GM23338 (cell line): Measurements from ENCODE around the gene FOXP4. TPM values are rescaled to one million over a fixed set of nuclear protein-coding genes. Genes with fewer than 3 reads are reported as not detected.

Experiments used
- ATAC-seq: fragments of 200-7000 bp; cut with Tn5 transposase; 3 replicates; pipeline ENCODE4 v1.9.1; 2020
- DNase-seq: peaks from one replicate; pipeline ENCODE4 v3.0.0-alpha.2; 2015; ENCODE audit warnings: low spot score
- H2AFZ ChIP-seq: fragments of 200-600 bp; sonication (generic); 2 replicates; pipeline ENCODE4 v1.8.0; 2016; ENCODE audit warnings: antibody characterized with exemption, mild to moderate bottlenecking, moderate library complexity
- H3F3A ChIP-seq: fragments of 200-600 bp; sonication (generic); replicated peaks from 2 replicates; pipeline ENCODE4 v1.8.0; 2017; ENCODE audit warnings: antibody characterized with exemption, mixed run types, low read depth
- H3K27ac ChIP-seq: fragments of 200-600 bp; sonication (generic); 2 replicates; pipeline ENCODE4 v1.6.1; 2016; ENCODE audit warnings: low read depth
- H3K27me3 ChIP-seq: fragments of 200-600 bp; sonication (generic); 2 replicates; pipeline ENCODE4 v1.8.0; 2016; ENCODE audit warnings: mild to moderate bottlenecking, mixed run types, moderate library complexity; ENCODE audit not compliant: insufficient read depth
- H3K36me3 ChIP-seq: fragments of 200-600 bp; sonication (generic); 2 replicates; pipeline ENCODE4 v1.8.0; 2016; ENCODE audit warnings: mild to moderate bottlenecking; ENCODE audit not compliant: insufficient read depth
- H3K4me1 ChIP-seq: fragments of 200-600 bp; sonication (generic); 2 replicates; pipeline ENCODE4 v1.8.0; 2016; ENCODE audit warnings: mild to moderate bottlenecking, moderate library complexity; ENCODE audit not compliant: insufficient read depth
- H3K4me2 ChIP-seq: fragments of 200-600 bp; sonication (generic); 2 replicates; pipeline ENCODE4 v1.7.1; 2017; ENCODE audit warnings: mixed run types
- H3K4me3 ChIP-seq: fragments of 200-600 bp; sonication (generic); 2 replicates; pipeline ENCODE4 v1.6.1; 2016; ENCODE audit warnings: mixed run types
- H3K79me2 ChIP-seq: fragments of 200-600 bp; sonication (generic); replicated peaks from 2 replicates; pipeline ENCODE4 v1.8.0; 2017; ENCODE audit warnings: mild to moderate bottlenecking; ENCODE audit not compliant: insufficient read depth
- H3K9me2 ChIP-seq: fragments of 200-600 bp; sonication (generic); 2 replicates; pipeline ENCODE4 v1.8.0; 2017; ENCODE audit not compliant: insufficient read depth
- H4K20me1 ChIP-seq: fragments of 200-600 bp; sonication (generic); replicated peaks from 2 replicates; pipeline ENCODE4 v1.8.0; 2017; ENCODE audit warnings: mild to moderate bottlenecking; ENCODE audit not compliant: insufficient read depth
- H3K27ac Mint-ChIP-seq: 2 replicates; pipeline ENCODE4 v1.8.0; 2020; ENCODE audit warnings: inconsistent platforms, mild to moderate bottlenecking, moderate library complexity, mixed read lengths
- H3K27me3 Mint-ChIP-seq: 3 replicates; pipeline ENCODE4 v1.8.0; 2022; ENCODE audit warnings: low read depth, mild to moderate bottlenecking, moderate library complexity, mixed read lengths, inconsistent platforms; ENCODE audit not compliant: insufficient read depth, poor library complexity
- H3K36me3 Mint-ChIP-seq: 3 replicates; pipeline ENCODE4 v1.8.0; 2021; ENCODE audit warnings: low read depth, mild to moderate bottlenecking, inconsistent platforms, moderate library complexity, mixed read lengths
- H3K4me1 Mint-ChIP-seq: 3 replicates; pipeline ENCODE4 v1.8.0; 2020; ENCODE audit warnings: mild to moderate bottlenecking, inconsistent platforms, mixed read lengths
- H3K4me3 Mint-ChIP-seq: 3 replicates; pipeline ENCODE4 v1.8.0; 2021; ENCODE audit warnings: moderate library complexity, mild to moderate bottlenecking, inconsistent platforms, mixed read lengths
- H3K9me3 Mint-ChIP-seq: 3 replicates; pipeline ENCODE4 v1.8.0; 2020; ENCODE audit warnings: moderate library complexity, mild to moderate bottlenecking, inconsistent platforms, mixed read lengths
- CREB1 ChIP-seq: fragments of 250-450 bp; sonication (Bioruptor Pico); IDR thresholded peaks from 2 replicates; pipeline ENCODE4 v1.5.0; 2020; ENCODE audit warnings: low read depth, mild to moderate bottlenecking, moderate library complexity
- EZH2 ChIP-seq: fragments of 200-600 bp; sonication (generic); IDR thresholded peaks from one replicate; pipeline ENCODE4 v1.8.0; 2017; ENCODE audit warnings: antibody characterized with exemption, mild to moderate bottlenecking, low read depth; ENCODE audit not compliant: unreplicated experiment
- EZH2phosphoT487 ChIP-seq: fragments of 200-600 bp; sonication (generic); IDR thresholded peaks from one replicate; pipeline ENCODE4 v1.8.1; 2018; ENCODE audit warnings: antibody characterized with exemption; ENCODE audit not compliant: unreplicated experiment
- JUNB ChIP-seq: IDR thresholded peaks from one replicate; pipeline ENCODE4 v1.6.1; 2016; ENCODE audit warnings: antibody characterized with exemption; ENCODE audit not compliant: unreplicated experiment
- NANOG ChIP-seq: IDR thresholded peaks from 2 replicates; pipeline ENCODE4 v1.6.1; 2016; ENCODE audit warnings: antibody characterized with exemption, borderline replicate concordance
- POLR2AphosphoS5 ChIP-seq: IDR thresholded peaks from 2 replicates; pipeline ENCODE4 v1.6.1; 2016; ENCODE audit warnings: antibody characterized with exemption, low read depth
- STAT1 ChIP-seq: IDR thresholded peaks from one replicate; pipeline ENCODE4 v1.6.1; 2016; ENCODE audit warnings: antibody characterized with exemption; ENCODE audit not compliant: unreplicated experiment
- ZNF114 ChIP-seq: fragments of 250-450 bp; sonication (Bioruptor Pico); IDR thresholded peaks from 2 replicates; pipeline ENCODE4 v1.5.0; 2020; ENCODE audit warnings: mild to moderate bottlenecking, moderate library complexity
- ZNF331 ChIP-seq: fragments of 250-450 bp; sonication (Bioruptor Pico); IDR thresholded peaks from 2 replicates; pipeline ENCODE4 v1.5.0; 2020; ENCODE audit warnings: low read depth, mild to moderate bottlenecking, moderate library complexity
- polyA plus RNA-seq: library from polyadenylated mRNA; unstranded; fragments of >200 nt; fragmentation: Nextera tagmentation; extraction: Ambion mirVana; gene quantifications from 2 replicates; pipeline ENCODE4 v1.2.1, GENCODE V29; 2016
- total RNA-seq: library from RNA; depleted of rRNA; stranded (reverse); fragments of >200 nt; shearing (Covaris generic); gene quantifications from 2 replicates; pipeline ENCODE4 v1.2.3, GENCODE V29; 2014
- TF ChIP-seq, protein P1 (sequence below): fragments of 250-450 bp; sonication (Bioruptor Pico); IDR thresholded peaks from 2 replicates; pipeline ENCODE4 v1.5.0; 2020; ENCODE audit warnings: mild to moderate bottlenecking, moderate library complexity
- TF ChIP-seq, protein P2 (sequence below), 2 experiments: fragments of 200-600 bp in 1 of 2; sonication (generic) in 1 of 2; conservative IDR thresholded peaks; 2 replicates each; pipeline versions ENCODE4 v1.5.1 to v1.6.1; 2016 to 2017; ENCODE audit warnings: antibody characterized with exemption in 2 of 2, low read depth in 2 of 2, mild to moderate bottlenecking in 2 of 2, moderate library complexity in 1 of 2
- TF ChIP-seq, protein P3 (sequence below): IDR thresholded peaks from one replicate; pipeline ENCODE4 v1.6.1; 2018; ENCODE audit warnings: antibody characterized with exemption; ENCODE audit not compliant: unreplicated experiment
- TF ChIP-seq, protein P4 (sequence below): IDR thresholded peaks from 2 replicates; pipeline ENCODE4 v1.6.1; 2016; ENCODE audit warnings: antibody characterized with exemption

The FOXP4 gene
- total and polyA plus RNA-seq, 2 experiments from 2014 or later: 5.1 to 13.5 TPM

DNA sequence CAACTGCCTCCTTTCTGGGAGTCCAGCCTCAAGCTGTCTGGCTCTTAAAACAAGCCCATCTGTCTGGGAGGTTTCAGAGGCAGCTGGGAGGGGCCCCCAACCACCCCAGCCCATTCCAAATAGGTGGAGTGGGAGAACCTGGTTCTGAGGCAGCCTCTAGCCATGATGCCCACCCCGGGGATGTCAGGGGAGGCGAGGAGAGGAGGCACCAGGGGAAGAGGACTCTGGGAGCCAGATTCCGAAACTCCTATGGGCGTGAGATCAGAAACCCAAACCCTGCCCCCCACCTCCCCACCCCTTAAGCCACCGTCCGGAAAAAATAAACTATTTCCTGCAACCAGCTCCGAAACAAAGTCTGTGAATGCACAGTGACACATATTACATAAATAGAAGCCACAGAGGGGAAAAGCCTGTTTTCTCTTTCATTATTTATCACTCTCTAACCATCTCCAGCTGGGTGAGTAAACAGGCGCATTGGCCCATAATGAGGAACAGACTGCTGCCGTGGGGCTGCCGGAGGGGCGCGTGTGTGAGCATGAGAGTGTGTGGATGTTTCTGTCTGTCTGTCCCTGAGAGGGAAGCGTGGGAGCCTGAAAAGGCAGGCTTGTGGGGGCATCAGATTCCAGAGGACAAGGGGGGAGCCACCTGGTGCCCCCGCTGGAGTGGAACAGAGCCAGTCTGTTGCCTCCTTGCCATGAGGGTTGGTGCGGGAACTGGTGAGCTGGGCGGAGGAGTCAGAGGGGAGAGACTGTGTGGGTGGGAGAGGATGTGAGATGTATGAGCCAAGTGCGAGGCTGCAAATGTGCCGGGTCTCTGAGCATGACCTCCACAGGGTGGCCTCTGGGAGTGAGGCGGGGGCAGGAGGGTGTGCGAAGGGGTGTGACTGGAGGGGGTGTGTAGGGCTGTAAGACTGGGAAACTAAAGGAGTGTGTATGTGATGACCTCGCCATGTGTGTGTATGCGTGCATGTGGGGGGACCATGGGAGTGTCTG, 14.3 kb upstream of the FOXP4 start:
- peaks cover 10% of the 10 kb centered on the region for H3K27me3 Mint-ChIP-seq
- Histone ChIP-seq H3K4me3 (no peak overlapping the region), H3K27me3 (peaks cover 14% of the 10 kb centered on the region), H4K20me1 (no peaks in the 10 kb centered on the region; the same call in 1 of the 2 replicates), H2AFZ (no peak overlapping the region), H3K4me2 (peak overlapping the region; percentile 27; the same call in 1 of the 2 replicates), H3F3A (no peaks in the 10 kb centered on the region), H3K79me2 (no peaks in the 10 kb centered on the region), H3K9me2 (no peaks in the 10 kb centered on the region), H3K4me1 (peaks cover 24% of the 10 kb centered on the region), H3K36me3 (no peaks in the 10 kb centered on the region), H3K27ac (no peak overlapping the region)
- H3K4me3 Mint-ChIP-seq: no peak overlapping the region
- H3K36me3 Mint-ChIP-seq: no peaks in the 10 kb centered on the region
- no peaks in the 10 kb centered on the region for H3K9me3 Mint-ChIP-seq
- TF ChIP-seq ZNF114 (CRISPR knock-in tag): no peak
- TF ChIP-seq POLR2AphosphoS5: no peak
- TF ChIP-seq EZH2: no peak
- no peak for TF ChIP-seq CREB1 (CRISPR knock-in tag)
- TF ChIP-seq NANOG: no peak
- TF ChIP-seq, protein P1, sequence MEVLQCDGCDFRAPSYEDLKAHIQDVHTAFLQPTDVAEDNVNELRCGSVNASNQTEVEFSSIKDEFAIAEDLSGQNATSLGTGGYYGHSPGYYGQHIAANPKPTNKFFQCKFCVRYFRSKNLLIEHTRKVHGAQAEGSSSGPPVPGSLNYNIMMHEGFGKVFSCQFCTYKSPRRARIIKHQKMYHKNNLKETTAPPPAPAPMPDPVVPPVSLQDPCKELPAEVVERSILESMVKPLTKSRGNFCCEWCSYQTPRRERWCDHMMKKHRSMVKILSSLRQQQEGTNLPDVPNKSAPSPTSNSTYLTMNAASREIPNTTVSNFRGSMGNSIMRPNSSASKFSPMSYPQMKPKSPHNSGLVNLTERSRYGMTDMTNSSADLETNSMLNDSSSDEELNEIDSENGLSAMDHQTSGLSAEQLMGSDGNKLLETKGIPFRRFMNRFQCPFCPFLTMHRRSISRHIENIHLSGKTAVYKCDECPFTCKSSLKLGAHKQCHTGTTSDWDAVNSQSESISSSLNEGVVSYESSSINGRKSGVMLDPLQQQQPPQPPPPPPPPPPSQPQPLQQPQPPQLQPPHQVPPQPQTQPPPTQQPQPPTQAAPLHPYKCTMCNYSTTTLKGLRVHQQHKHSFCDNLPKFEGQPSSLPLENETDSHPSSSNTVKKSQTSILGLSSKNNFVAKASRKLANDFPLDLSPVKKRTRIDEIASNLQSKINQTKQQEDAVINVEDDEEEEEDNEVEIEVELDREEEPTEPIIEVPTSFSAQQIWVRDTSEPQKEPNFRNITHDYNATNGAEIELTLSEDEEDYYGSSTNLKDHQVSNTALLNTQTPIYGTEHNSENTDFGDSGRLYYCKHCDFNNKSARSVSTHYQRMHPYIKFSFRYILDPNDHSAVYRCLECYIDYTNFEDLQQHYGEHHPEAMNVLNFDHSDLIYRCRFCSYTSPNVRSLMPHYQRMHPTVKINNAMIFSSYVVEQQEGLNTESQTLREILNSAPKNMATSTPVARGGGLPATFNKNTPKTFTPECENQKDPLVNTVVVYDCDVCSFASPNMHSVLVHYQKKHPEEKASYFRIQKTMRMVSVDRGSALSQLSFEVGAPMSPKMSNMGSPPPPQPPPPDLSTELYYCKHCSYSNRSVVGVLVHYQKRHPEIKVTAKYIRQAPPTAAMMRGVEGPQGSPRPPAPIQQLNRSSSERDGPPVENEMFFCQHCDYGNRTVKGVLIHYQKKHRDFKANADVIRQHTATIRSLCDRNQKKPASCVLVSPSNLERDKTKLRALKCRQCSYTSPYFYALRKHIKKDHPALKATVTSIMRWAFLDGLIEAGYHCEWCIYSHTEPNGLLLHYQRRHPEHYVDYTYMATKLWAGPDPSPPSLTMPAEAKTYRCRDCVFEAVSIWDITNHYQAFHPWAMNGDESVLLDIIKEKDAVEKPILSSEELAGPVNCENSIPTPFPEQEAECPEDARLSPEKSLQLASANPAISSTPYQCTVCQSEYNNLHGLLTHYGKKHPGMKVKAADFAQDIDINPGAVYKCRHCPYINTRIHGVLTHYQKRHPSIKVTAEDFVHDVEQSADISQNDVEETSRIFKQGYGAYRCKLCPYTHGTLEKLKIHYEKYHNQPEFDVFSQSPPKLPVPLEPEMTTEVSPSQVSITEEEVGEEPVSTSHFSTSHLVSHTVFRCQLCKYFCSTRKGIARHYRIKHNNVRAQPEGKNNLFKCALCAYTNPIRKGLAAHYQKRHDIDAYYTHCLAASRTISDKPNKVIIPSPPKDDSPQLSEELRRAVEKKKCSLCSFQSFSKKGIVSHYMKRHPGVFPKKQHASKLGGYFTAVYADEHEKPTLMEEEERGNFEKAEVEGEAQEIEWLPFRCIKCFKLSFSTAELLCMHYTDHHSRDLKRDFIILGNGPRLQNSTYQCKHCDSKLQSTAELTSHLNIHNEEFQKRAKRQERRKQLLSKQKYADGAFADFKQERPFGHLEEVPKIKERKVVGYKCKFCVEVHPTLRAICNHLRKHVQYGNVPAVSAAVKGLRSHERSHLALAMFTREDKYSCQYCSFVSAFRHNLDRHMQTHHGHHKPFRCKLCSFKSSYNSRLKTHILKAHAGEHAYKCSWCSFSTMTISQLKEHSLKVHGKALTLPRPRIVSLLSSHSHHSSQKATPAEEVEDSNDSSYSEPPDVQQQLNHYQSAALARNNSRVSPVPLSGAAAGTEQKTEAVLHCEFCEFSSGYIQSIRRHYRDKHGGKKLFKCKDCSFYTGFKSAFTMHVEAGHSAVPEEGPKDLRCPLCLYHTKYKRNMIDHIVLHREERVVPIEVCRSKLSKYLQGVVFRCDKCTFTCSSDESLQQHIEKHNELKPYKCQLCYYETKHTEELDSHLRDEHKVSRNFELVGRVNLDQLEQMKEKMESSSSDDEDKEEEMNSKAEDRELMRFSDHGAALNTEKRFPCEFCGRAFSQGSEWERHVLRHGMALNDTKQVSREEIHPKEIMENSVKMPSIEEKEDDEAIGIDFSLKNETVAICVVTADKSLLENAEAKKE (CRISPR knock-in tag): no peak
- TF ChIP-seq, protein P2, sequence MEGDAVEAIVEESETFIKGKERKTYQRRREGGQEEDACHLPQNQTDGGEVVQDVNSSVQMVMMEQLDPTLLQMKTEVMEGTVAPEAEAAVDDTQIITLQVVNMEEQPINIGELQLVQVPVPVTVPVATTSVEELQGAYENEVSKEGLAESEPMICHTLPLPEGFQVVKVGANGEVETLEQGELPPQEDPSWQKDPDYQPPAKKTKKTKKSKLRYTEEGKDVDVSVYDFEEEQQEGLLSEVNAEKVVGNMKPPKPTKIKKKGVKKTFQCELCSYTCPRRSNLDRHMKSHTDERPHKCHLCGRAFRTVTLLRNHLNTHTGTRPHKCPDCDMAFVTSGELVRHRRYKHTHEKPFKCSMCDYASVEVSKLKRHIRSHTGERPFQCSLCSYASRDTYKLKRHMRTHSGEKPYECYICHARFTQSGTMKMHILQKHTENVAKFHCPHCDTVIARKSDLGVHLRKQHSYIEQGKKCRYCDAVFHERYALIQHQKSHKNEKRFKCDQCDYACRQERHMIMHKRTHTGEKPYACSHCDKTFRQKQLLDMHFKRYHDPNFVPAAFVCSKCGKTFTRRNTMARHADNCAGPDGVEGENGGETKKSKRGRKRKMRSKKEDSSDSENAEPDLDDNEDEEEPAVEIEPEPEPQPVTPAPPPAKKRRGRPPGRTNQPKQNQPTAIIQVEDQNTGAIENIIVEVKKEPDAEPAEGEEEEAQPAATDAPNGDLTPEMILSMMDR (conservative IDR thresholded peaks at IDR 0.05; ENCODE audit: low read depth in 2 of 2): no peak
- TF ChIP-seq ZNF331 (CRISPR knock-in tag): no peak
- no peak for TF ChIP-seq EZH2phosphoT487
- no peak for TF ChIP-seq JUNB
- TF ChIP-seq, protein P3, sequence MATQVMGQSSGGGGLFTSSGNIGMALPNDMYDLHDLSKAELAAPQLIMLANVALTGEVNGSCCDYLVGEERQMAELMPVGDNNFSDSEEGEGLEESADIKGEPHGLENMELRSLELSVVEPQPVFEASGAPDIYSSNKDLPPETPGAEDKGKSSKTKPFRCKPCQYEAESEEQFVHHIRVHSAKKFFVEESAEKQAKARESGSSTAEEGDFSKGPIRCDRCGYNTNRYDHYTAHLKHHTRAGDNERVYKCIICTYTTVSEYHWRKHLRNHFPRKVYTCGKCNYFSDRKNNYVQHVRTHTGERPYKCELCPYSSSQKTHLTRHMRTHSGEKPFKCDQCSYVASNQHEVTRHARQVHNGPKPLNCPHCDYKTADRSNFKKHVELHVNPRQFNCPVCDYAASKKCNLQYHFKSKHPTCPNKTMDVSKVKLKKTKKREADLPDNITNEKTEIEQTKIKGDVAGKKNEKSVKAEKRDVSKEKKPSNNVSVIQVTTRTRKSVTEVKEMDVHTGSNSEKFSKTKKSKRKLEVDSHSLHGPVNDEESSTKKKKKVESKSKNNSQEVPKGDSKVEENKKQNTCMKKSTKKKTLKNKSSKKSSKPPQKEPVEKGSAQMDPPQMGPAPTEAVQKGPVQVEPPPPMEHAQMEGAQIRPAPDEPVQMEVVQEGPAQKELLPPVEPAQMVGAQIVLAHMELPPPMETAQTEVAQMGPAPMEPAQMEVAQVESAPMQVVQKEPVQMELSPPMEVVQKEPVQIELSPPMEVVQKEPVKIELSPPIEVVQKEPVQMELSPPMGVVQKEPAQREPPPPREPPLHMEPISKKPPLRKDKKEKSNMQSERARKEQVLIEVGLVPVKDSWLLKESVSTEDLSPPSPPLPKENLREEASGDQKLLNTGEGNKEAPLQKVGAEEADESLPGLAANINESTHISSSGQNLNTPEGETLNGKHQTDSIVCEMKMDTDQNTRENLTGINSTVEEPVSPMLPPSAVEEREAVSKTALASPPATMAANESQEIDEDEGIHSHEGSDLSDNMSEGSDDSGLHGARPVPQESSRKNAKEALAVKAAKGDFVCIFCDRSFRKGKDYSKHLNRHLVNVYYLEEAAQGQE: no peak
- no peak for TF ChIP-seq STAT1
- TF ChIP-seq, protein P4, sequence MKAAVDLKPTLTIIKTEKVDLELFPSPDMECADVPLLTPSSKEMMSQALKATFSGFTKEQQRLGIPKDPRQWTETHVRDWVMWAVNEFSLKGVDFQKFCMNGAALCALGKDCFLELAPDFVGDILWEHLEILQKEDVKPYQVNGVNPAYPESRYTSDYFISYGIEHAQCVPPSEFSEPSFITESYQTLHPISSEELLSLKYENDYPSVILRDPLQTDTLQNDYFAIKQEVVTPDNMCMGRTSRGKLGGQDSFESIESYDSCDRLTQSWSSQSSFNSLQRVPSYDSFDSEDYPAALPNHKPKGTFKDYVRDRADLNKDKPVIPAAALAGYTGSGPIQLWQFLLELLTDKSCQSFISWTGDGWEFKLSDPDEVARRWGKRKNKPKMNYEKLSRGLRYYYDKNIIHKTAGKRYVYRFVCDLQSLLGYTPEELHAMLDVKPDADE: no peak
- H3K27ac Mint-ChIP-seq: no peak overlapping the region
- ATAC-seq (peak; percentile 15), DNase-seq (no peak)
- peaks cover 29% of the 10 kb centered on the region for H3K4me1 Mint-ChIP-seq
